Activated naive CD4-positive, alpha-beta T cell treated with anti-CD3 and anti-CD28 coated beads, Interleukin-2, amount 50 U/mL, for 72 hours (primary cell): ENCODE measurements around the gene HNRNPK. TPM values are rescaled to one million over a fixed set of nuclear protein-coding genes. Genes with fewer than 3 reads are reported as not detected.

Source experiments
- ATAC-seq, 2 donors: fragments of 150-1000 bp; cut with Tn5 transposase; 2 replicates each; pipeline ENCODE4 v1.10.0; 2021; ENCODE audit warnings: mild to moderate bottlenecking in 2 of 2, moderate library complexity in 2 of 2
- DNase-seq, 2 donors: peaks; one replicate each; pipeline ENCODE4 v3.0.0; 2021 to 2022; ENCODE audit warnings: low spot score in 2 of 2
- H3K27ac Mint-ChIP-seq, 2 donors: one replicate each; pipeline ENCODE4 v1.8.0; 2022; ENCODE audit warnings: mild to moderate bottlenecking in 2 of 2, mixed read lengths in 2 of 2
- H3K36me3 Mint-ChIP-seq, 2 donors: one replicate each; pipeline ENCODE4 v1.8.0; 2022; ENCODE audit warnings: mixed read lengths in 2 of 2
- H3K9me3 Mint-ChIP-seq, 2 donors: one replicate each; pipeline ENCODE4 v1.8.0; 2022; ENCODE audit warnings: mixed read lengths in 2 of 2
- total RNA-seq, 2 donors: library from RNA; stranded (reverse); gene quantifications; one replicate each; pipeline ENCODE4 v1.2.3, GENCODE V29; 2022

The HNRNPK gene
- total RNA-seq, result 100 to 1,000 TPM; 568 to 788 TPM

DNA sequence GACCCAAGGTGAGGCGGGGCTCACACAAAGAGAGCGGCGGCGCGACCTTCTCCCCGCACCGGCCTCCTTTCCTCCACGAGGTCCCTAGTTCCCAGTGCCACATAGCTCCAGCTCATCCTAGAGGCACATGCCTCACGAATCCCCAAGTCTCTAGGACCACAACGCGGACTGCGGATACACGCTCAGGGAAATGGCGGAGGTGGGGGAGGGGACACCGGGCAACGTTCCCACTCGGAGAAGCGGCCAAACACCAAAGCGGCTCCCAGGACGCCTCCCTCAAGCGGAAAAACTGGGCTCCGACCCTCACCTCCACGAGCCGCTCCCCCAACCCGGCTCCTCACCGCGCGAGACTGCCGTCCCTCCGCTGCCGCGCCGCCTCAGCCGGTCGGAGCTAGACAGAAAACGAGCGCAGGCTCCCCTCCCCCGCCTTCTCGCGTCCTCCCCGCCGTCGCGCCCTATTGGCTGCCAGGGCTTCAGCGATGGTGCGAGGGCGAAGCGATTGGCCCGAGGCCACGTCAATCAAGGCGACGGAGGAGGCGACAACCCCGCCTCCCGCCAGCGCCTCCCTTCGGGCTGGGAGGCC, at the start of gene HNRNPK:
Gene HNRNPK (minus strand): TSS at position 404 of the 583 bp plus-strand sequence. CDS start 1,963 bp downstream, outside the sequence.
- no peaks in the 10 kb centered on the region for H3K9me3 Mint-ChIP-seq
- DNase-seq (peak; percentile 99), ATAC-seq (peak; percentile 85 to 86)
- H3K36me3 Mint-ChIP-seq, result peaks cover 54 to 77% of the 10 kb centered on the region in 2 donors
- H3K27ac Mint-ChIP-seq, result peak within 1 kb of the TSS; percentile 93 to 99

DNA sequence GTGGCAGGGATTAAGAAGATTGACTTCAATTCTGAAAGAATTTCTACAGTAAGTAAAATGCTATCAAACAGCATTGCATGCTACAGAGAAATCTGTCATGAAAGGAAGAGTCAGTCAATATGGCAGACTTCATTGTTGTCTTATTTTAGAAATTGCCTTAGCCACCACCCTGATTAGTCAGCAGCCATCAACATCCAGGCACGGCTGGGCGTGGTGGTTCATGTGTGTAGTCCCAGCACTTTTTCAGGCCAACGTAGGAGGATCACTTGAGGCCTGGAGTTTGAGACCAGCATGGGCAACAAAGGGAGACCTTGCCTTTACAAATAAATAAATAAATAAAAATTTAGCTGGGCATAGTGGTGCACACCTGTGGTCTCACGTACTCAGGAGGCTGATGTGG, 47.2 kb upstream of the HNRNPK start:
- no peak for ATAC-seq
- Mint-ChIP-seq H3K36me3 (no peaks in the 10 kb centered on the region), H3K27ac (no peak overlapping the region), H3K9me3 (no peaks in the 10 kb centered on the region)
- no peak for DNase-seq

DNA sequence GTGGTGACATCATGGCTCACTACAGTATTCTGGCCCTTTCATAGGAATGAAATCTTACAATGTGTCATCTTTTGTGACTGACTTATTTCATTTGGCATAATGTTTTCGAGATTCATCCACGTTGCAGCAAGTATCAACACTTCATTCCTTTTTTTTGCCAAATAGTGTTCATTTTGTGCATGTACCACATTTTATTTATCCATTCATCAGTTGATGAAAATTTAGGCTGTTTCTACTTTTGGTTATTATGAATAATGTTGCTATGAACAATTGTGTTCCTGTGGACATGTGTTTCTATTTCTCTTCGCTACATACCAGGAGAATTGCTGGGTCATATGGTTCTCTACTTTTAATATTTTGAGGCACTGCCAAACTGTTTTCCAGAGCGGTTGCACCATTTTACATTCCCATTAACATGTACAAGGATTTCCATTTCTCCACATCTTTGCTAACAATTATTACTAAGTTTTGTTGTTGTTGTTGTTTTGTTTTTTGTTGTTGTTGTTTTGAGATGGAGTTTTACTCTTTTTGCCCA, 44.1 kb upstream of the HNRNPK start:
- no peaks in the 10 kb centered on the region for H3K9me3 Mint-ChIP-seq
- no peaks in the 10 kb centered on the region for H3K36me3 Mint-ChIP-seq
- H3K27ac Mint-ChIP-seq, result no peak overlapping the region
- no peak for ATAC-seq
- DNase-seq, result no peak

DNA sequence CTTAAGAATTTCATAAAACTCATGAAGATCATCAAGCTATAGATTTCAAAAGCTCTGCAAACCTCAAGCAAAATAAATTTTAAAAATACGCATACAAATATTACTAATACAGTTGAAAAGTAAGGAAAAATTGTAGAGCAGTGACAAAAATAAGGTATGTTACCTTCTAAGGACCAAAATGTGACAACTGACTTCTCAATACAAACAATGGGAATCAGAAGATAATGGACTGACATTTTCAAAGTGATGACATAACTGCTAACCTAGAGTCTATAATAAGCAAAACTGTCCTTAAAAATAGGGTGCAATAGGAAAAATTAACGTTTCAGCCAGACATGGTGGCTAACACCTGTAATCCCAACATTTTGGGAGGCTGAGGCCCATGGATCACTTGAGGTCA, 27.6 kb upstream of the HNRNPK start:
- no peak for DNase-seq
- ATAC-seq, result no peak
- H3K36me3 Mint-ChIP-seq, result peaks cover 0 to 6% of the 10 kb centered on the region in 2 donors
- no peaks in the 10 kb centered on the region for H3K9me3 Mint-ChIP-seq
- no peak overlapping the region for H3K27ac Mint-ChIP-seq

DNA sequence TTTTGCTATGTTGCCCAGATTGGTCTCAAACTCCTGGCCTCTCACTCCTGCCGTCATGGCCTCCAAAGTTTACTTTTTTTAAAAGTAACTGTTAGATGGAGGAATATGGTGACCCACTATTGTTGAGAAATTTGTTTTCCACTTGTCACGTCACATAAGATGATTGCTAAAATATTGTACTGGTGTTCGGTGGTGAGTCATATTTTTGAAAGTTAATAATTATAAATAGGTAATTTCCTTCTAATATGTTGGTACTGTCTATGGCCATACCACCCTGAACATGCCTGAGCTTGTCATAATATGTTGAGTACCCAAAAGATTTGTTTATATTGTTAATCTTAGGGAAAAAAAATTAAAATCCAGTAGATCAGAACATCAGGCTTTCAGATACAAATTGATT, 23.2 kb upstream of the HNRNPK start:
- H3K36me3 Mint-ChIP-seq, result peaks cover 12 to 22% of the 10 kb centered on the region in 2 donors
- DNase-seq, result no peak
- no peaks in the 10 kb centered on the region for H3K9me3 Mint-ChIP-seq
- H3K27ac Mint-ChIP-seq, result no peak overlapping the region
- ATAC-seq, result no peak

DNA sequence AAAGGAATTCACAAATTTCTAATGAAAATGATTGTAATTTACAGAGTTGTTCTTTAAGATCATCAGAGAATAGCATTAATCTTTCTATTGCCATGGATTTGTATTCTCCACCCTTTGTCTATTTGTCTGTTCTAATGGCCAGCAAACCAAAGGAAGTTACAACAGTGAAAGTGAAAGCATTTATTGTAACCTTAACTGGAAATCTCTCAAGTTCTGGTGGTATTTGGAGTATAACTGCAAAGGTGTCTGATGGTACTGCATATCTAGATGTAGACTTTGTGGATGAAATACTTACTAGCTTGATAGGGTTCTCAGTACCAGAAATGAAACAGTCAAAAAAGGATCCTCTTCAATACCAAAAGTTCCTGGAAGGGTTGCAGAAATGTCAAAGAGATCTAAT, 22.3 kb upstream of the HNRNPK start:
- H3K9me3 Mint-ChIP-seq, result no peaks in the 10 kb centered on the region
- no peak overlapping the region for H3K27ac Mint-ChIP-seq
- DNase-seq (no peak), ATAC-seq (no peak)
- peaks cover 12 to 22% of the 10 kb centered on the region in 2 donors for H3K36me3 Mint-ChIP-seq

DNA sequence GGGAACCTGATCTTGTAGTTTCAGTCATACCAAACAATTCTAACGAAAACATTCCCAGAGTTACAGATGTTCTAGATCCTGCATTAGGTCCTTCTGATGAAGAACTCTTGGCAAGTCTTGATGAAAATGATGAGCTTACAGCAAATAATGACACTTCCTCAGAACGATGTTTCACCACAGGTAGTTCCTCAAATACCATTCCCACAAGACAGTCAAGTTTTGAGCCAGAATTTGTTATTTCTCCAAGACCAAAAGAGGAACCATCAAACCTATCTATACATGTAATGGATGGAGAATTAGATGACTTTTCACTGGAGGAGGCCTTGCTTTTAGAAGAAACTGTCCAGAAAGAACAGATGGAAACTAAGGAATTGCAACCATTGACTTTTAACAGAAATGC, 21.6 kb upstream of the HNRNPK start:
- no peak for DNase-seq
- Mint-ChIP-seq H3K27ac (no peak overlapping the region), H3K9me3 (no peaks in the 10 kb centered on the region), H3K36me3 (peaks cover 12 to 22% of the 10 kb centered on the region in 2 donors)
- ATAC-seq, result no peak

DNA sequence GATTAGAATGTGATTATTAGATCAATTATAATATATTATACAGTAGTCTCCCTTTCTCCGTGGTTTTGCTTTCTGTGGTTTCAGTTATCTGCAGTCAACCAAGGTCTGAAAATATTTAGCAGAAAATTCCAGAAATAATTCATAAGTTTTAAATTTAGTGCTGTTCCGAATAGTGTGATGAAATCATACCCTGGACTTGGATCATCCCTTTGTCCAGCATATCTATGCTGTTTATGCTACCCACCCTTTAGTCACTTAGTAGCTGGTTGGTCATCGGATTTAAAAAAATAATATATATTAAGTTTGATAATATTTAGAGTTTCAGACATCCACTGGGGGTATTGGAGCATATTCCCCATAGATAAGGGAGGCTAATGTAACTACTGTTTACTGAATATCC, 20.2 kb upstream of the HNRNPK start:
- DNase-seq, result no peak
- ATAC-seq, result no peak
- Mint-ChIP-seq H3K9me3 (no peaks in the 10 kb centered on the region), H3K27ac (no peak overlapping the region), H3K36me3 (peaks cover 12 to 16% of the 10 kb centered on the region in 2 donors)

DNA sequence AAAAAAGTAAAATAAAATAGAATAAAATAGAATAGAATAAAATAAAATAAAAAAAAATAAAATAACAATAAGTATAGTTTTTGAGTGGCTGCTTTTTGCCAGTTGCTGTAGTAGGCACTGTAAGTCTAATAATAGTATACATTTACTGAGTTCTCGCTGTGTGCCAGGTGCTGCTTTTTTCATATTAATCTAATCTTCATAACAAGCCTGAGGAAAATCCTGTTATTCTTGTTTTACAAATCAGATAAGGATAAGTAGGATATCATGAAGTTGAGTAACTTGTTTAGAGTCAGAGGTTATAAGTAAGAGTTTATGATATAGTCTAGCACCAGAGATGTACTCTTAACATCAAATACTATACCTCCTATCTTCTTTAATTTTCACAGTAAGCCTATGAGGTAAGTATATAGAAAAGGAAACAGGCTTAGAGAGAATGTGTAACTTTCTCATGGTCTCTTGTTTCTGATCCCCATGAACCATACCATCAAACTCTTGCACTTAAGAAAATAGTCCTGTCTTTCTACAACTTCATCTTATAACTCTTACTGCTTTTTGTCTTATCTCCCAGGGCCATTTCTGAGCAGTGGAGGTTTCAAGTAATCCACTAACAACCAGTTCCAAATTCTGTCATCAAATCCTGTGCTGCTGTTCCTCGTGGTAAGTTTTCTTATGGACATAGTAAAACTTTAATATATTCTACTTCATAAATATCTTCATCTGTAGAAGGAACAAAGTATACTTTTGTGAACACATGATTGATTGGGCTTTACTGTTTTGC, 19.3 kb upstream of the HNRNPK start:
- no peak for DNase-seq
- Mint-ChIP-seq H3K27ac (no peak overlapping the region), H3K9me3 (no peaks in the 10 kb centered on the region), H3K36me3 (peaks cover 12 to 16% of the 10 kb centered on the region in 2 donors)
- ATAC-seq, result no peak

DNA sequence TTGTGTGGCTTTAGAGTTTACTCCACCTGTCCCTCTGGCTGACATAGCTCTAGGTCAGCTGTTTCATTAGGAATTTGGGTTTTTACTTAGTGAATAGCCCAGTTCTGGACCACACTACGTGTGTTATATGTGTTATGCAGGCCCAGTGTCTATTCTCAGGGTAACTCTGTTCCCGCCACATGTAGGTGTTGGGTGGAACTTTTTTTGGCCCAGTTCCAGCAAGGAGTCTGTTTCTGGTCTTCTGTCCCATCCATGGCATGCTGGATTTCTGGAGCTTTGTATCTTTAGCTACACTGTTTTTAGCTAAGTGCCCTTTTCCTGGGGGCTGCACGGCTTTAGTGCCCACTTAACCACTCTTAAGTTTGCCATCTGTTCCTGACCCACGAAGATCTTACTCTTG, 16.1 kb upstream of the HNRNPK start:
- Mint-ChIP-seq H3K36me3 (peaks cover 3 to 9% of the 10 kb centered on the region in 2 donors), H3K27ac (no peak overlapping the region), H3K9me3 (no peaks in the 10 kb centered on the region)
- DNase-seq (no peak), ATAC-seq (no peak)

DNA sequence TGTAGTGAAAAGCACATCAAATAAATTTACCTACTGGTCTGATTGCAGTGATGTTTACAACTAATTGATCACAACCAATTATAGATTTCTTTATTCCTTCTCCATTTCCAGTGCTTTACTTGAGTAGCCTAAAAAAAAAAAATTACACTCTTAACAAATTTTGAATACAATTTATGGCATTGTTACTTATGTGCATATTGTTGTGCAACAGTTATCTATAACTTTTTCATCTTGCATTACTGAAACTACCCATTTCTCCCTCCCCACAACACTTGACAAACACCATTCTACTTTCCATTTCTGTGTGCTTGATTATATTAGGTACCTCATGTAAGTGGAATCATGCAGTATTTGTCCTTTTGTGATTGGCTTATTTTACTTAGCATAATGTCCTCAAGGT, 12.9 kb upstream of the HNRNPK start:
- ATAC-seq, result no peak
- Mint-ChIP-seq H3K36me3 (peaks cover 0 to 25% of the 10 kb centered on the region in 2 donors), H3K9me3 (no peaks in the 10 kb centered on the region), H3K27ac (no peak overlapping the region)
- no peak for DNase-seq

DNA sequence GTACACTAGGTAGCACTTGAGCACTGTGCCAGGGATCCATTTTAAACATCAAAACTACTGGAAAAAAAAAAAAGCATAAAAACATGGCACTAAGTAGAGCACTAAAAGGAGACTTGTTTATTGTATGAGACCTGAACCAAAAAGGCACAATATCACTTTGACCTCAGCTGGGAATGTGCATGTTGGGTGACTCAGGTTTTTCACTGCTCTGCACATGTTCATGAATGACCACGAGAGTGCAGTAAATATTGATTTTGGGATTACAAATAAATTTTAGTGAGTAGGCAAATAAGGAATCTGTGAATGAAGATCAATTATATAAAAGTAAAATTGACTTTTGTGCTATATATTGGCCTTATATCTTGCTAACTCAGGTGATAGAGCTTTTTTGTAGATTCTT, 12.4 kb upstream of the HNRNPK start:
- ATAC-seq (no peak), DNase-seq (no peak)
- no peaks in the 10 kb centered on the region for H3K9me3 Mint-ChIP-seq
- no peak overlapping the region for H3K27ac Mint-ChIP-seq
- peaks cover 0 to 27% of the 10 kb centered on the region in 2 donors for H3K36me3 Mint-ChIP-seq

DNA sequence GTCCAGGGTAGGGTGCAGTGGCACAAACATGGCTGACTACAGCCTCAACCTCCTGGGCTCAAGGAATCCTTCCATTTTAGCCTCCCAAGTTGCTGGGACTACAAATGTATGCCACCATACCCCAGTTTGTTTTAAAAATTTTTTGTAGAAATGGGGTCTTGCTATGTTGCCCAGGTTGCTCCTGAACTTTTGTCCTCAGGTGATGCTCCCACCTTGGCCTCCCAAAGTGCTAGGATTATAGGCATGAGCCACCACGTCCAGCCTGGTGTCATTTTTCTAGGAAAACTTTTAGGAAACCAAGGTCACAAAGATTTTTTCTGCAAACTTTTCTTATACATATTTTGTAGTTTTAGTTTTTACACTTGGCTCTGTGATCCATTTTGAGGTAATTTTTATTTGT, 11.3 kb upstream of the HNRNPK start:
- ATAC-seq, result no peak
- H3K36me3 Mint-ChIP-seq, result peaks cover 0 to 38% of the 10 kb centered on the region in 2 donors
- H3K27ac Mint-ChIP-seq, result no peak overlapping the region
- no peaks in the 10 kb centered on the region for H3K9me3 Mint-ChIP-seq
- no peak for DNase-seq

DNA sequence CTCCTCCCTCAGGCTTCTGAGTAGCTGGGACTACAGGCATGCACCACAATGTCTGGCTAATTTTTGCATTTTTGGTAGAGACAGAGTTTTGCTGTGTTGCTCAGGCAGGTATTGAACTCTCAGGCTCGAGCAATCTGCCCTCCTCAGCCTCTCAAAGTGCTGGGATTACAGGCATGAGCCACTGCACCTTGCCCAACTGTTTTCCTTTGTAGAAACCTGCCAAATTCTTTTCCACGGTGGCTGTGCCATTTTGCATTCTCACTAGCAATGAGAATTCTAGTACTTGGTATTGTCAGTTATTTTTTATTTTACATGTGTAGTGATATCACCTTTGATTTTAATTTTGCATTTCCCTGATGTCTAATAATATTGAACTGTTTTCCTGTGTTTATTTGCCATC, 8.4 kb upstream of the HNRNPK start:
- DNase-seq (no peak), ATAC-seq (no peak)
- H3K27ac Mint-ChIP-seq, result no peak overlapping the region
- H3K9me3 Mint-ChIP-seq, result no peaks in the 10 kb centered on the region
- peaks cover 0 to 38% of the 10 kb centered on the region in 2 donors for H3K36me3 Mint-ChIP-seq

DNA sequence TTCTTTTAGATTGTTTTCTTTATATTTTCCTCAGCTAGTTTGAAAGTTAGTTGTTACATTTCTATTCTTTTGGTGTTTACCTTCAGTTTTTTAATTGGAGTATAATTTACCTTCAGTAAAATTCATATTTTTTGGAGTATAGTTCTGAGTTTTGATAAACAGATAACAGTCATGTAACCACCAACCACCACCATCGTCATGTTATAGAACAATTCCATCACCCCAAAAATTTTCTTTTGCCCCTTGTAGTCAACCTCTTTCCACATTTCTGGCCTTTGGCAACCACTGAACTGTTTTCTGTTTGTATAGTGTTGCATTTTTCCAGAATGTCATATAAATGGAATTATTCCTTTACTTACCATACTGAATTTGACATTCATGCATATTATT, 7.4 kb upstream of the HNRNPK start:
- no peaks in the 10 kb centered on the region for H3K9me3 Mint-ChIP-seq
- H3K27ac Mint-ChIP-seq, result peak overlapping the region in 1 of 2 donors; percentile 19
- no peak for DNase-seq
- H3K36me3 Mint-ChIP-seq, result peaks cover 9 to 47% of the 10 kb centered on the region in 2 donors
- no peak for ATAC-seq

DNA sequence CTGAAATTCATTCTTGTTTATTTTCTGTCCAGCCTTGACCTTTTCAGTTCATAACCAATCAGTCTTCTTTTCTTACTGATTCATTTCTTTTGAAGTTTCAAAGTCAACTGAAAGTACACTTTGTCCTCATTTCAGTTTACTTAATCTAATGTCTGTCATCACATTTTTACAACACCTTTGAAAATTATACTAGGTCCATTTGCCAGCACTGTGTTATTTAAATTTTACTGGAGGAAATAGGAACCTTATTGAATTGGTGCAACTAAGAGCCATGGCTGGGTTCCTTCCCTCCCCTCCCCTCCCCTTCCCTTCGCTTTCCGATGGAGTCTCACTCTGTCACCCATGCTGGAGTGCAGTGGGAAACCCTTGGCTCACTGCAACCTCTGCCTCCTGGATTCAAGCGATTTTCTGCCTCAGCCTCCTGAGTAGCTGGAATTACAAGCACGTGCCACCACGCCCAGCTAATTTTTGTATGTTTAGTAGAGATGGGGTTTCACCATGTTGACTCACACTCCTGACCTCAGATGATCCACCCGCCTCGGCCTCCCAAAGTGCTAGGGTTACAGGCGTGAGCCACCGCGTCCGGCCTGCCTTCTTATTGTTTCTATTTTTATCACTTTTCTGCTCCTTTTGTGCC, 6.9 kb upstream of the HNRNPK start:
- Mint-ChIP-seq H3K9me3 (no peaks in the 10 kb centered on the region), H3K36me3 (peaks cover 9 to 46% of the 10 kb centered on the region in 2 donors), H3K27ac (peak overlapping the region in 1 of 2 donors; percentile 19)
- ATAC-seq, result peak in 1 of 2 donors; percentile 86
- no peak for DNase-seq

DNA sequence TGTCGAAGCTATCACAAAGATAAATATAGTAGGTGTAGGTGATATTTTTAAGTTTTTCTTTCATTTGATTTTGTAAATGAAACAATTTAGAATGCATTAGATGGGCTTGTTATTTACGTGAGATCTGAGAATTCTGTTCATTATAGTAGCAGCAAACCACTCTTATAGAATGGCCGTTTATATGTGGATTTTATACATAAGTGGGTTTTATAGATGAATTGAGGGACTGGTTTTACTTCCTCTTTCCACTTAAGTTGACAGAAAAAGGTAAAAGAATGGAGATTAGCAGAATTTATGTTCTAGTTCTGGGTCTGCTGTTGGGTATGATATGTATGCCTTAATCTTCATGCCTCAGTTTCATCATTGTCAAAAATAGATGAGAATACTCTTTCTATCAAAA, 6.2 kb upstream of the HNRNPK start:
- no peaks in the 10 kb centered on the region for H3K9me3 Mint-ChIP-seq
- H3K27ac Mint-ChIP-seq, result no peak overlapping the region
- no peak for DNase-seq
- no peak for ATAC-seq
- peaks cover 15 to 47% of the 10 kb centered on the region in 2 donors for H3K36me3 Mint-ChIP-seq
